Measurements from ENCODE around the gene NTN3. TPM values are rescaled to one million over a fixed set of nuclear protein-coding genes. Genes with fewer than 3 reads are reported as not detected.
A peak's percentile ranks its signal among the peaks of the same experiment; 100 is the strongest.

NTN3 gene
- total and polyA plus RNA-seq, 2 donors from 2014 or later, result 0.28 TPM; not detected in 1

GRCh38 chr16:2458887-2459646 lies 12.0 kb upstream of the NTN3 start:
- no peak for TF ChIP-seq CTCF (IDR thresholded peaks at IDR 0.05; ENCODE audit: borderline replicate concordance, extremely low read depth, insufficient read depth)
- DNase-seq (peak in 1 of 5 donors; percentile 57), FAIRE-seq (no peak)
- no peaks in the 10 kb centered on the region for H3K9me3 ChIP-seq (ENCODE audit: control insufficient read depth in 2 of 3, insufficient read depth in 1 of 3, low read length in 3 of 3)
- H3K27ac ChIP-seq (ENCODE audit: low read depth in 2 of 2, low read length in 2 of 2), result no peak overlapping the region
- peaks cover 0 to 6% (median 0%) of the 10 kb centered on the region in 3 donors for H3K4me1 ChIP-seq (ENCODE audit: control insufficient read depth in 2 of 3, insufficient read depth in 2 of 3, low read depth in 1 of 3, low read length in 3 of 3)
- peak overlapping the region in 2 of 3 donors; percentile 49 to 80 for H3K9ac ChIP-seq (ENCODE audit: low read length in 3 of 3)
- H3K4me3 ChIP-seq (ENCODE audit: low read length in 3 of 3), result peak overlapping the region; percentile 42 to 79 (median 75)
- no peaks in the 10 kb centered on the region for H3K36me3 ChIP-seq (ENCODE audit: control insufficient read depth in 2 of 3, insufficient read depth in 3 of 3, low read length in 3 of 3)
- no peaks in the 10 kb centered on the region for H3K27me3 ChIP-seq (ENCODE audit: control insufficient read depth, insufficient read depth, low read length)
- intact Hi-C loops (cut with DNase I), result no loop called here

- Histone ChIP-seq H3K27ac (ENCODE audit: low read depth in 2 of 2, low read length in 2 of 2) (no peak within 1 kb of the TSS), H3K9me3 (ENCODE audit: control insufficient read depth in 2 of 3, insufficient read depth in 1 of 3, low read length in 3 of 3) (no peaks in the 10 kb centered on the region), H3K36me3 (ENCODE audit: control insufficient read depth in 2 of 3, insufficient read depth in 3 of 3, low read length in 3 of 3) (no peaks in the 10 kb centered on the region), H3K4me3 (ENCODE audit: low read length in 3 of 3) (peak within 1 kb of the TSS; percentile 42 to 79 (median 75)), H3K9ac (ENCODE audit: low read length in 3 of 3) (peak within 1 kb of the TSS; percentile 6 to 80 (median 49)), H3K27me3 (ENCODE audit: control insufficient read depth, insufficient read depth, low read length) (no peaks in the 10 kb centered on the region), H3K4me1 (ENCODE audit: control insufficient read depth in 2 of 3, insufficient read depth in 2 of 3, low read depth in 1 of 3, low read length in 3 of 3) (peaks cover 0 to 6% (median 0%) of the 10 kb centered on the region in 3 donors)
- DNase-seq (peak; percentile 96 to 99 (median 97)), FAIRE-seq (peak; percentile 83)
- no peak for TF ChIP-seq CTCF (IDR thresholded peaks at IDR 0.05; ENCODE audit: borderline replicate concordance, extremely low read depth, insufficient read depth)
- intact Hi-C loops (cut with DNase I), result no loop called here
Observed at GRCh38 chr16:2459647-2460390, 11.3 kb upstream of the NTN3 start, which contains the start of gene TEDC2. TSS of gene TEDC2 (plus strand) at chr16:2460109. CDS start at chr16:2460145, 36 bp downstream.

- no peaks in the 10 kb centered on the region for H3K27me3 ChIP-seq (ENCODE audit: control insufficient read depth, insufficient read depth, low read length)
- TF ChIP-seq CTCF (IDR thresholded peaks at IDR 0.05; ENCODE audit: borderline replicate concordance, extremely low read depth, insufficient read depth), result no peak
- H3K4me1 ChIP-seq (ENCODE audit: control insufficient read depth in 2 of 3, insufficient read depth in 2 of 3, low read depth in 1 of 3, low read length in 3 of 3), result peaks cover 0 to 6% (median 0%) of the 10 kb centered on the region in 3 donors
- H3K36me3 ChIP-seq (ENCODE audit: control insufficient read depth in 2 of 3, insufficient read depth in 3 of 3, low read length in 3 of 3), result no peaks in the 10 kb centered on the region
- no peaks in the 10 kb centered on the region for H3K9me3 ChIP-seq (ENCODE audit: control insufficient read depth in 2 of 3, insufficient read depth in 1 of 3, low read length in 3 of 3)
- FAIRE-seq (no peak), DNase-seq (no peak)
- H3K9ac ChIP-seq (ENCODE audit: low read length in 3 of 3), result no peak overlapping the region
- peak overlapping the region in 2 of 3 donors; percentile 11 to 79 for H3K4me3 ChIP-seq (ENCODE audit: low read length in 3 of 3)
- no peak overlapping the region for H3K27ac ChIP-seq (ENCODE audit: low read depth in 2 of 2, low read length in 2 of 2)
- intact Hi-C loops (cut with DNase I), result no loop called here
Observed at GRCh38 chr16:2460391-2460713, 10.7 kb upstream of the NTN3 start.

All from kidney (tissue), 14 donors.